ENCODE data around the gene ARID5A. TPM values are rescaled to one million over a fixed set of nuclear protein-coding genes. Genes with fewer than 3 reads are reported as not detected.

The ARID5A gene
- total RNA-seq, 2 experiments from 2014 or later, result 47.2 to 50.5 TPM

GRCh38 chr2:96524482-96525210 is 11.9 kb upstream of the ARID5A start:
- DNase-seq, result peak; percentile 34
- POLR2A ChIA-PET, result no interaction called here
- H3K27ac Mint-ChIP-seq, result peak overlapping the region; percentile 62
- CTCF ChIA-PET, result interaction anchor here (0.7 to 2.8 kb wide), 3 partner anchors 14 to 118 kb away, joined by 3 to 11 read pairs (median 9); no protein-coding TSS in a partner anchor
- no peaks in the 10 kb centered on the region for H3K36me3 Mint-ChIP-seq (ENCODE audit: low read depth)
- no peak overlapping the region for H3K4me3 Mint-ChIP-seq
- H3K4me1 Mint-ChIP-seq, result peaks cover 80% of the 10 kb centered on the region
- no peaks in the 10 kb centered on the region for H3K9me3 Mint-ChIP-seq
- H3K27me3 Mint-ChIP-seq, result no peaks in the 10 kb centered on the region

- no peak for DNase-seq
- CTCF ChIA-PET, result interaction anchor here (0.7 to 2.8 kb wide), 5 partner anchors 15 to 118 kb away, joined by 3 to 11 read pairs (median 5); no protein-coding TSS in a partner anchor
- Mint-ChIP-seq H3K36me3 (ENCODE audit: low read depth) (no peaks in the 10 kb centered on the region), H3K9me3 (no peaks in the 10 kb centered on the region), H3K27me3 (no peaks in the 10 kb centered on the region), H3K4me1 (peaks cover 84% of the 10 kb centered on the region), H3K27ac (no peak overlapping the region), H3K4me3 (no peak overlapping the region)
- POLR2A ChIA-PET, result interaction anchor here (1.2 kb wide), 1 partner anchor 12 kb away, joined by 4 read pairs; the partner anchor contains the start of gene ARID5A
These were observed 11.4 kb upstream of the ARID5A start for GRCh38 chr2:96525211-96525507.

GRCh38 chr2:96526101-96526591 is 10.4 kb upstream of the ARID5A start:
- Mint-ChIP-seq H3K4me1 (peaks cover 90% of the 10 kb centered on the region), H3K36me3 (ENCODE audit: low read depth) (no peaks in the 10 kb centered on the region), H3K9me3 (no peaks in the 10 kb centered on the region), H3K4me3 (no peak overlapping the region), H3K27ac (peak overlapping the region; percentile 13), H3K27me3 (no peaks in the 10 kb centered on the region)
- CTCF ChIA-PET, result interaction anchor here (1.1 to 2.8 kb wide), 11 partner anchors 9 to 119 kb away, joined by 3 to 11 read pairs (median 5); no protein-coding TSS in a partner anchor
- POLR2A ChIA-PET, result interaction anchor here (1.2 kb wide), 1 partner anchor 11 kb away, joined by 4 read pairs; the partner anchor contains the start of gene ARID5A
- DNase-seq, result no peak

- Mint-ChIP-seq H3K27ac (peak overlapping the region; percentile 85), H3K27me3 (no peaks in the 10 kb centered on the region)
These were observed 9.8 kb upstream of the ARID5A start for GRCh38 chr2:96526615-96527285.

GRCh38 chr2:96527286-96528005 is 9.1 kb upstream of the ARID5A start:
- H3K27me3 Mint-ChIP-seq, result no peaks in the 10 kb centered on the region
- POLR2A ChIA-PET, result interaction anchor here (0.7 to 3.7 kb wide), 3 partner anchors 10 to 23 kb away, joined by 3 to 25 read pairs (median 3); partner anchors contain the start of gene ARID5A
- H3K4me1 Mint-ChIP-seq, result peaks cover 90% of the 10 kb centered on the region
- CTCF ChIA-PET, result interaction anchor here (0.8 to 2.8 kb wide), 15 partner anchors 9 to 121 kb away, joined by 3 to 13 read pairs (median 4); no protein-coding TSS in a partner anchor
- no peaks in the 10 kb centered on the region for H3K36me3 Mint-ChIP-seq (ENCODE audit: low read depth)
- DNase-seq, result peak; percentile 73
- peak overlapping the region; percentile 87 for H3K27ac Mint-ChIP-seq
- peak overlapping the region; percentile 72 for H3K4me3 Mint-ChIP-seq
- H3K9me3 Mint-ChIP-seq, result no peaks in the 10 kb centered on the region

More at GRCh38 chr2:96526615-96527285, 9.8 kb upstream of the ARID5A start:
- Mint-ChIP-seq H3K36me3 (ENCODE audit: low read depth) (no peaks in the 10 kb centered on the region), H3K4me3 (peak overlapping the region; percentile 66), H3K9me3 (no peaks in the 10 kb centered on the region), H3K4me1 (peaks cover 90% of the 10 kb centered on the region)
- POLR2A ChIA-PET, result interaction anchor here (3.7 kb wide), 1 partner anchor 11 kb away, joined by 25 read pairs; the partner anchor contains the start of gene ARID5A
- DNase-seq, result no peak
- CTCF ChIA-PET, result interaction anchor here (0.8 to 2.8 kb wide), 15 partner anchors 9 to 120 kb away, joined by 3 to 13 read pairs (median 5); no protein-coding TSS in a partner anchor

- Mint-ChIP-seq H3K36me3 (ENCODE audit: low read depth) (no peaks in the 10 kb centered on the region), H3K4me1 (peaks cover 89% of the 10 kb centered on the region), H3K4me3 (peak overlapping the region; percentile 72), H3K27ac (peak overlapping the region; percentile 87), H3K9me3 (no peaks in the 10 kb centered on the region), H3K27me3 (no peaks in the 10 kb centered on the region)
- CTCF ChIA-PET, result interaction anchor here (0.5 to 2.6 kb wide), 13 partner anchors 10 to 210 kb away, joined by 3 to 13 read pairs (median 4); partner anchors contain the start of gene NCAPH
- DNase-seq, result peak; percentile 59
- POLR2A ChIA-PET, result interaction anchor here (0.7 to 3.7 kb wide), 3 partner anchors 10 to 23 kb away, joined by 3 to 25 read pairs (median 3); partner anchors contain the start of gene ARID5A
These were observed 8.4 kb upstream of the ARID5A start for GRCh38 chr2:96528006-96528699.

GRCh38 chr2:96528700-96529375 is 7.7 kb upstream of the ARID5A start:
- no peaks in the 10 kb centered on the region for H3K9me3 Mint-ChIP-seq
- CTCF ChIA-PET, result interaction anchor here (0.5 to 2.6 kb wide), 11 partner anchors 10 to 211 kb away, joined by 3 to 13 read pairs (median 4); partner anchors contain the start of gene NCAPH
- peak overlapping the region; percentile 72 for H3K4me3 Mint-ChIP-seq
- H3K36me3 Mint-ChIP-seq (ENCODE audit: low read depth), result no peaks in the 10 kb centered on the region
- H3K27ac Mint-ChIP-seq, result peak overlapping the region; percentile 87
- no peaks in the 10 kb centered on the region for H3K27me3 Mint-ChIP-seq
- DNase-seq, result no peak
- peaks cover 89% of the 10 kb centered on the region for H3K4me1 Mint-ChIP-seq
- POLR2A ChIA-PET, result interaction anchor here (3.7 kb wide), 1 partner anchor 9 kb away, joined by 25 read pairs; the partner anchor contains the start of gene ARID5A

- Mint-ChIP-seq H3K4me1 (peaks cover 87% of the 10 kb centered on the region), H3K27ac (peak overlapping the region; percentile 44), H3K9me3 (no peaks in the 10 kb centered on the region), H3K36me3 (ENCODE audit: low read depth) (no peaks in the 10 kb centered on the region), H3K4me3 (no peak overlapping the region), H3K27me3 (no peaks in the 10 kb centered on the region)
- CTCF ChIA-PET, result interaction anchor here (0.6 to 2.6 kb wide), 8 partner anchors 15 to 250 kb away, joined by 3 to 13 read pairs (median 4); no protein-coding TSS in a partner anchor
- POLR2A ChIA-PET, result interaction anchor here (3.7 kb wide), 1 partner anchor 8 kb away, joined by 25 read pairs; the partner anchor contains the start of gene ARID5A
- no peak for DNase-seq
These were observed 7.0 kb upstream of the ARID5A start for GRCh38 chr2:96529376-96530143.

GRCh38 chr2:96530144-96530430 is 6.5 kb upstream of the ARID5A start:
- POLR2A ChIA-PET, result interaction anchor here (3.7 kb wide), 1 partner anchor 8 kb away, joined by 25 read pairs; the partner anchor contains the start of gene ARID5A
- Mint-ChIP-seq H3K27ac (no peak overlapping the region), H3K4me3 (no peak overlapping the region)

GRCh38 chr2:96530474-96531357 is 5.8 kb upstream of the ARID5A start:
- Mint-ChIP-seq H3K9me3 (no peaks in the 10 kb centered on the region), H3K27ac (no peak overlapping the region), H3K27me3 (no peaks in the 10 kb centered on the region), H3K36me3 (ENCODE audit: low read depth) (no peaks in the 10 kb centered on the region), H3K4me3 (no peak overlapping the region), H3K4me1 (peaks cover 83% of the 10 kb centered on the region)
- no peak for DNase-seq
- CTCF ChIA-PET, result interaction anchor here (0.6 to 1.7 kb wide), 7 partner anchors 18 to 306 kb away, joined by 3 to 7 read pairs (median 3); no protein-coding TSS in a partner anchor
- POLR2A ChIA-PET, result interaction anchor here (3.7 kb wide), 1 partner anchor 7 kb away, joined by 25 read pairs; the partner anchor contains the start of gene ARID5A

More at GRCh38 chr2:96530144-96530430, 6.5 kb upstream of the ARID5A start:
- no peak for DNase-seq
- no peaks in the 10 kb centered on the region for H3K36me3 Mint-ChIP-seq (ENCODE audit: low read depth)
- H3K4me1 Mint-ChIP-seq, result peaks cover 84% of the 10 kb centered on the region
- H3K9me3 Mint-ChIP-seq, result no peaks in the 10 kb centered on the region
- no peaks in the 10 kb centered on the region for H3K27me3 Mint-ChIP-seq
- CTCF ChIA-PET, result interaction anchor here (0.6 to 1.0 kb wide), 3 partner anchors 18 to 249 kb away, joined by 3 to 4 read pairs (median 3); no protein-coding TSS in a partner anchor
